ENCODE data around the gene RANGAP1.

RANGAP1 gene

GRCh38 chr22:41289671-41290070 is 3.7 kb upstream of the RANGAP1 start:
- H3K4me3 ChIP-seq (ENCODE audit: control insufficient read depth, low read depth, low read length), result no peak overlapping the region
- no peak for DNase-seq (ENCODE audit: low read depth)
- TF ChIP-seq CTCF (IDR thresholded peaks at IDR 0.05; ENCODE audit: control insufficient read depth, insufficient read depth, low read depth, low read length, missing control alignments), result no peak

- TF ChIP-seq CTCF (IDR thresholded peaks at IDR 0.05; ENCODE audit: control insufficient read depth, insufficient read depth, low read depth, low read length, missing control alignments), result no peak
- no peak for DNase-seq (ENCODE audit: low read depth)
- no peak overlapping the region for H3K4me3 ChIP-seq (ENCODE audit: control insufficient read depth, low read depth, low read length)
Observed at GRCh38 chr22:41288245-41288946, 2.4 kb upstream of the RANGAP1 start.

- peak overlapping the region; percentile 45 for H3K4me3 ChIP-seq (ENCODE audit: control insufficient read depth, low read depth, low read length)
- no peak for DNase-seq (ENCODE audit: low read depth)
- no peak for TF ChIP-seq CTCF (IDR thresholded peaks at IDR 0.05; ENCODE audit: control insufficient read depth, insufficient read depth, low read depth, low read length, missing control alignments)
Observed at GRCh38 chr22:41286639-41287091, 678 bp upstream of the RANGAP1 start.

- no peak for TF ChIP-seq CTCF (IDR thresholded peaks at IDR 0.05; ENCODE audit: control insufficient read depth, insufficient read depth, low read depth, low read length, missing control alignments)
- no peak for DNase-seq (ENCODE audit: low read depth)
- peak overlapping the region; percentile 74 for H3K4me3 ChIP-seq (ENCODE audit: control insufficient read depth, low read depth, low read length)
Observed at GRCh38 chr22:41285441-41285819, 557 bp downstream of the RANGAP1 start.

GRCh38 chr22:41284465-41284864 is 1.5 kb downstream of the RANGAP1 start:
- peak overlapping the region; percentile 74; the same call in 1 of the 2 replicates for H3K4me3 ChIP-seq (ENCODE audit: control insufficient read depth, low read depth, low read length)
- DNase-seq (ENCODE audit: low read depth), result no peak
- TF ChIP-seq CTCF (IDR thresholded peaks at IDR 0.05; ENCODE audit: control insufficient read depth, insufficient read depth, low read depth, low read length, missing control alignments), result no peak

GRCh38 chr22:41280854-41281253 is 5.1 kb downstream of the RANGAP1 start:
- no peak overlapping the region for H3K4me3 ChIP-seq (ENCODE audit: control insufficient read depth, low read depth, low read length)
- no peak for TF ChIP-seq CTCF (IDR thresholded peaks at IDR 0.05; ENCODE audit: control insufficient read depth, insufficient read depth, low read depth, low read length, missing control alignments)
- DNase-seq (ENCODE audit: low read depth), result no peak
